AG04449 (cell line): ENCODE measurements around the gene PMM2.

ENCODE experiments used
- CTCF ChIA-PET: fragments of 350-600 bp; formaldehyde crosslinking; extraction: SDS; loops from one replicate; lab custom pipeline; 2021; ENCODE audit warnings: antibody characterized with exemption; lab: Yijun Ruan, JAX
- POLR2A ChIA-PET: fragments of 400-600, 350-600 bp; formaldehyde crosslinking; extraction: SDS; loops from one replicate; lab custom pipeline; 2020; ENCODE audit warnings: antibody characterized with exemption, inconsistent platforms; lab: Yijun Ruan, JAX
- DNase-seq: peaks from one replicate; pipeline ENCODE4 v3.0.0-alpha.2; 2010; ENCODE audit warnings: low read depth, low spot score
- H3K4me3 ChIP-seq: 2 replicates; pipeline ENCODE4 v1.5.1; 2011; ENCODE audit warnings: low read depth, mild to moderate bottlenecking, control low read depth, low read length
- CTCF ChIP-seq: IDR thresholded peaks from one replicate; pipeline ENCODE4 v1.5.1; 2011; ENCODE audit warnings: mild to moderate bottlenecking, moderate library complexity, low read length, control low read depth, inconsistent platforms; ENCODE audit not compliant: insufficient read depth; ENCODE audit errors: missing control alignments

Gene PMM2

DNA sequence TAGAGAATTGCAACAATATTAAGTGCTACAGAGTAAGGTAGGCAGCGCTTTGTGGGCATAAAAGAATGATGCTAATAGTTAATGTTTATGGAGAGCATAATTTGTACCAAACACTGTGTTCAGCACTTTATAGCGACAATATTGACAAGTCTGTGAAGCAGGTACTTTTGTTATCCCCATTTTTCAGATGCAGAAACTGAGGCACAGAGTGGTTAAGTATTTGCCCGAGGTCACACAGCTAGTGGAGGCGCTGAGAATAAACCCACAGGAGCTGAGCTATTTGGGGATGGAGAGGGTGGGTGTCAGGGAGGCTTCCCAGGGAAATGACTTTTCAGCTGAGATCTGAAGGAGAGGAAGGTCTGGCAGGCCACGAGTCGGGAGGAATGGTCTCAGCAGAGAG is 39.6 kb upstream of the PMM2 start:
- ChIA-PET CTCF (no interaction called here), POLR2A (no interaction called here)
- H3K4me3 ChIP-seq = no peak overlapping the region
- no peak for DNase-seq
- no peak for TF ChIP-seq CTCF

- POLR2A ChIA-PET = no interaction called here
- H3K4me3 ChIP-seq = no peak overlapping the region
- DNase-seq = no peak
- CTCF ChIA-PET = no interaction called here
- TF ChIP-seq CTCF = no peak
These were observed 37.6 kb upstream of the PMM2 start for GRCh38 chr16:8760021-8760420.

DNA sequence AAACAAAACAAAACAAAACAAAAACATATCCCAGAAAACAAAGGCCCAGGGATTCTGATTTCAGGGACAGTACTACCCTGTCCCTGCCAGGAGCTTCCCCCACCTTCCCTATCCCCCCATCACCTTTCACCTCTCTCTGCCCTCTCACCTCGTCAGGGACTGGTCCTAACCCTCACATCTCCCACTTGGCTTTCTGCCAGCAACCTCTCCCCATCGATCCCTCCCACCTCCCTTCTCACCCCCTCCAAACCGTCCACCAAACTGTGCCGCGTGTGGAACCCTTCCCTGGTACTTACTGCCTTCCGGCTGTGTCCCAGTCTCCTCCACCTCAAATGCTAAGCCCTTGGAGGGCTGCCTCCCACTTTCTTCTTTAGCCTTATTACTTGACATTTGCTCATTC is 36.6 kb upstream of the PMM2 start:
- CTCF ChIA-PET = no interaction called here
- TF ChIP-seq CTCF = no peak

GRCh38 chr16:8762254-8762653 is 35.4 kb upstream of the PMM2 start:
- TF ChIP-seq CTCF = no peak
- ChIA-PET POLR2A (no interaction called here), CTCF (interaction anchor here (0.7 kb wide), 1 partner anchor 29 kb away, joined by 3 read pairs; no protein-coding TSS in a partner anchor)
- no peak for DNase-seq
- no peak overlapping the region for H3K4me3 ChIP-seq

More for the DNA sequence above, 36.6 kb upstream of the PMM2 start:
- no peak for DNase-seq
- H3K4me3 ChIP-seq = no peak overlapping the region
- POLR2A ChIA-PET = no interaction called here

GRCh38 chr16:8763083-8763482 is 34.6 kb upstream of the PMM2 start:
- ChIA-PET POLR2A (no interaction called here), CTCF (no interaction called here)
- DNase-seq = no peak
- H3K4me3 ChIP-seq = no peak overlapping the region
- TF ChIP-seq CTCF = no peak

DNA sequence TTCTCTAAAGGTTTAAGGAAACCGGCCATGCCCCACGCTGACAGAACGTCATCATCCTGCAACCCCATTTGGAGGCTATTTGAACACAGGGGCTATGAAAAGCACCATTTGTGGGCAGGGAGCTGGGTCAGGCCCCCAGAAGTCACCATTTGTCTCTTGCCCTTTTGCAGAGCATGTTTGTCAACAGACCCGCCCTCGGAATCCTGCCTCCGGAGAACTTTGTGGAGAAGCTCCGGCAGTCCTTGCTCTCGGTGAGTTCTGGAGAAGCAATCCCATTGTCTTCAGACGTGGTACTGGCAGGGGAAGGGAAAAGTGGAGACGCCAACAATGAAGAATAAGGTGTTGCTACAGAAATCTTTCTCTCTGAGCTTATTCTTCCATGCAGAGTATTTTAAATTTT is 33.7 kb upstream of the PMM2 start:
- TF ChIP-seq CTCF = no peak
- ChIA-PET CTCF (interaction anchor here (1.1 kb wide), 1 partner anchor 28 kb away, joined by 4 read pairs; no protein-coding TSS in a partner anchor), POLR2A (no interaction called here)
- no peak overlapping the region for H3K4me3 ChIP-seq
- DNase-seq = no peak
